GM12801 (cell line): ENCODE results near the gene WDR5.

Source experiments
- CTCF ChIP-seq: IDR thresholded peaks from one replicate; pipeline ENCODE4 v1.5.1; 2011; ENCODE audit warnings: control low read depth; ENCODE audit not compliant: insufficient read length; ENCODE audit errors: extremely low read depth

Gene WDR5

GRCh38 chr9:134149380-134149779 is 13.5 kb downstream of the WDR5 start:
- TF ChIP-seq CTCF = no peak

- no peak for TF ChIP-seq CTCF
Observed at GRCh38 chr9:134150557-134151214, 14.8 kb downstream of the WDR5 start.

GRCh38 chr9:134152022-134152448 is 16.2 kb downstream of the WDR5 start:
- no peak for TF ChIP-seq CTCF

GRCh38 chr9:134152488-134152887 is 16.6 kb downstream of the WDR5 start:
- TF ChIP-seq CTCF = no peak

GRCh38 chr9:134153450-134153849 is 17.6 kb downstream of the WDR5 start:
- no peak for TF ChIP-seq CTCF

GRCh38 chr9:134154262-134154701 is 18.4 kb downstream of the WDR5 start:
- TF ChIP-seq CTCF = no peak

- TF ChIP-seq CTCF = no peak
Observed at GRCh38 chr9:134155812-134156377, 20.0 kb downstream of the WDR5 start.
